22Rv1 (cell line): ENCODE measurements around the gene PALLD.

ENCODE experiments used
- CTCF ChIP-seq: fragments of 450-650 bp; IDR thresholded peaks from 2 replicates; pipeline ENCODE4 v1.5.1; 2017; ENCODE audit warnings: mild to moderate bottlenecking
- ZFX ChIP-seq: fragments of 450-650 bp; IDR thresholded peaks from 2 replicates; pipeline ENCODE4 v1.6.1; 2017; ENCODE audit warnings: antibody characterized with exemption, borderline replicate concordance

GRCh38 chr4:168942985-168943384, 446.1 kb downstream of the PALLD start:
- peak; percentile 80 for TF ChIP-seq CTCF
- TF ChIP-seq ZFX = no peak
